RKO (cell line): ENCODE results near the gene KIF11.

Experiments
- DNase-seq: peaks from one replicate; pipeline ENCODE4 v3.0.0-alpha.2; 2016; ENCODE audit warnings: low spot score

KIF11 gene

GRCh38 chr10:92678206-92678605 lies 85.3 kb downstream of the KIF11 start:
- no peak for DNase-seq

GRCh38 chr10:92681306-92681834 lies 88.4 kb downstream of the KIF11 start:
- no peak for DNase-seq

- no peak for DNase-seq
Measured at GRCh38 chr10:92688573-92688926, 95.6 kb downstream of the KIF11 start.

- no peak for DNase-seq
Measured at GRCh38 chr10:92688927-92689662, 96.2 kb downstream of the KIF11 start.

GRCh38 chr10:92689663-92690210 lies 96.8 kb downstream of the KIF11 start, which contains the start of gene HHEX:
TSS of gene HHEX (plus strand) at chr10:92689955. CDS start at chr10:92689987, 32 bp downstream.
- DNase-seq: no peak

GRCh38 chr10:92690211-92690914 lies 97.4 kb downstream of the KIF11 start:
- no peak for DNase-seq

GRCh38 chr10:92690915-92691590 lies 98.1 kb downstream of the KIF11 start:
- DNase-seq: no peak

GRCh38 chr10:92691591-92692079 lies 98.7 kb downstream of the KIF11 start:
- DNase-seq: no peak

- no peak for DNase-seq
Measured at GRCh38 chr10:92692080-92692671, 99.2 kb downstream of the KIF11 start.

- no peak for DNase-seq
Measured at GRCh38 chr10:92692697-92693533, 100.0 kb downstream of the KIF11 start.

- DNase-seq: no peak
Measured at GRCh38 chr10:92693534-92693893, 100.6 kb downstream of the KIF11 start.

GRCh38 chr10:92695679-92696605 lies 103.0 kb downstream of the KIF11 start:
- no peak for DNase-seq

GRCh38 chr10:92696606-92697383 lies 103.9 kb downstream of the KIF11 start:
- no peak for DNase-seq

- DNase-seq: no peak
Measured at GRCh38 chr10:92697663-92698511, 105.0 kb downstream of the KIF11 start.

GRCh38 chr10:92699193-92699517 lies 106.2 kb downstream of the KIF11 start:
- DNase-seq: no peak

GRCh38 chr10:92699518-92700381 lies 106.8 kb downstream of the KIF11 start:
- no peak for DNase-seq

GRCh38 chr10:92702301-92702916 lies 109.5 kb downstream of the KIF11 start:
- no peak for DNase-seq
